Measurements from ENCODE around the gene SYCN. TPM values are rescaled to one million over a fixed set of nuclear protein-coding genes. Genes with fewer than 3 reads are reported as not detected.

Gene SYCN
- total and polyA plus RNA-seq, 2 of the 8 experiments (the other 6 are each of a cell fraction or from before 2014, with no cell fraction given): not detected

GRCh38 chr19:39211731-39212374 lies 7.8 kb upstream of the SYCN start:
- Histone ChIP-seq H3K23ac (ENCODE audit: insufficient read length) (no peak overlapping the region), H3K4me2 (ENCODE audit: insufficient read depth in 1 of 2, low read depth in 2 of 2, low read length in 2 of 2) (no peak overlapping the region), H2BK15ac (ENCODE audit: low read length) (no peak overlapping the region), H3K27me3 (replicated peaks in 1 of 4; ENCODE audit: control insufficient read depth in 3 of 4, extremely low read depth in 1 of 4, insufficient read depth in 3 of 4, low read length in 3 of 4) (peaks cover 0 to 2% (median 0%) of the 10 kb centered on the region in 4 experiments; a peak in 1 of 7 replicates), H2BK120ac (replicated peaks; ENCODE audit: low read depth, low read length) (no peak overlapping the region), H4K8ac (ENCODE audit: extremely low read depth, insufficient read depth, low read length) (no peak overlapping the region), H2AK5ac (ENCODE audit: low read depth, low read length) (no peak overlapping the region), H3K23me2 (ENCODE audit: low read depth, low read length) (no peaks in the 10 kb centered on the region), H4K91ac (replicated peaks; ENCODE audit: insufficient read length, low read length) (no peak overlapping the region), H3K79me1 (ENCODE audit: low read depth, low read length) (no peaks in the 10 kb centered on the region), H2BK12ac (ENCODE audit: low read depth, low read length) (no peak overlapping the region), H4K5ac (ENCODE audit: insufficient read length, low read depth, low read length) (no peak overlapping the region), H3K4ac (replicated peaks; ENCODE audit: insufficient read length, low read depth, low read length) (no peak overlapping the region), H3K56ac (replicated peaks; ENCODE audit: insufficient read length, low read depth, low read length) (no peak overlapping the region), H3K18ac (ENCODE audit: extremely low read depth, low read length) (no peak overlapping the region), H2BK20ac (ENCODE audit: low read length) (no peak overlapping the region), H2BK5ac (ENCODE audit: low read depth, low read length) (no peak overlapping the region), H3K4me3 (ENCODE audit: extremely low read depth in 1 of 4, insufficient read depth in 2 of 4, low read depth in 3 of 4, low read length in 4 of 4) (no peak overlapping the region), H3K27ac (ENCODE audit: low read depth, low read length) (no peak overlapping the region), H3K9ac (replicated peaks in 1 of 4; ENCODE audit: extremely low read depth in 1 of 4, low read depth in 3 of 4, low read length in 3 of 4) (no peak overlapping the region), H2AFZ (ENCODE audit: low read length) (no peak overlapping the region), H3K36me3 (ENCODE audit: control insufficient read depth in 2 of 4, insufficient read depth in 4 of 4, low read length in 3 of 4) (no peaks in the 10 kb centered on the region), H3K14ac (ENCODE audit: insufficient read length) (no peak overlapping the region), H3K9me3 (ENCODE audit: insufficient read depth in 2 of 2, low read depth in 1 of 2, low read length in 1 of 2) (peaks cover 0 to 3% of the 10 kb centered on the region in 2 experiments; a peak in 1 of 4 replicates), H3K4me1 (replicated peaks in 1 of 4; ENCODE audit: control insufficient read depth in 3 of 4, insufficient read depth in 4 of 4, low read length in 3 of 4) (0 out of 7 replicates have a peak, but pooled peaks cover 0 to 3% (median 0%) of the 10 kb centered on the region in 4 experiments), H4K20me1 (replicated peaks in 1 of 2; ENCODE audit: control insufficient read depth in 1 of 2, insufficient read depth in 2 of 2, low read length in 2 of 2) (no peaks in the 10 kb centered on the region), H3K79me2 (ENCODE audit: control insufficient read depth in 1 of 2, insufficient read depth in 2 of 2, low read length in 2 of 2) (no peaks in the 10 kb centered on the region)
- CTCF ChIA-PET (ENCODE audit: partially characterized antibody): interaction anchor here (0.5 to 6.1 kb wide), 20 partner anchors 8 to 348 kb away, joined by 3 to 85 read pairs (median 5); partner anchors contain the start of genes GMFG, NCCRP1 and SYCN
- WGBS, 2 experiments (ENCODE audit: extremely low coverage in 1 of 2, insufficient coverage in 1 of 2, insufficient read length in 1 of 2, insufficient replicate concordance in 2 of 2, low coverage in 1 of 2, low lambda C conversion rate in 2 of 2, missing lambda C conversion rate in 1 of 2): 80% methylated on average over 13 of the region's 13 CpGs; no CpG with 5 or more reads in 1 of the 2 experiments
- no peak for FAIRE-seq
- POLR2A ChIA-PET (ENCODE audit: partially characterized antibody): interaction anchor here (1.0 to 1.1 kb wide), 2 partner anchors 83 to 92 kb away, joined by 3 read pairs; no protein-coding TSS in a partner anchor
- no peak for DNase-seq (ENCODE audit: low read depth in 1 of 2, low spot score in 2 of 2)
- no peak for TF ChIP-seq CREB1 (IDR thresholded peaks at IDR 0.05)
- TF ChIP-seq TAF1 (IDR thresholded peaks at IDR 0.05; ENCODE audit: low read depth, low read length): no peak
- TF ChIP-seq CBX8 (IDR thresholded peaks at IDR 0.05; ENCODE audit: borderline replicate concordance, low read depth, low read length): no peak
- TF ChIP-seq MAFK (IDR thresholded peaks at IDR 0.05; ENCODE audit: low read depth, low read length): no peak
- no peak for TF ChIP-seq E2F6 (IDR thresholded peaks at IDR 0.05)

Measured in H1 (cell line).